ENCODE data around the gene NTSR1. TPM values are rescaled to one million over a fixed set of nuclear protein-coding genes. Genes with fewer than 3 reads are reported as not detected.

NTSR1 gene
- total RNA-seq, 1 experiment from 2014 or later, result 4.5 TPM

GRCh38 chr20:62660768-62661167, 47.9 kb upstream of the NTSR1 start:
- peaks cover 34% of the 10 kb centered on the region for H3K36me3 Mint-ChIP-seq (ENCODE audit: insufficient read depth, unreplicated experiment)
- H3K4me1 Mint-ChIP-seq (ENCODE audit: insufficient read depth, unreplicated experiment), result peaks cover 7% of the 10 kb centered on the region
- TF ChIP-seq CTCF (IDR thresholded peaks at IDR 0.05; ENCODE audit: unreplicated experiment), result no peak
- H3K27ac Mint-ChIP-seq (ENCODE audit: low read depth, unreplicated experiment), result no peak overlapping the region
- H3K27me3 Mint-ChIP-seq (ENCODE audit: insufficient read depth, unreplicated experiment), result no peaks in the 10 kb centered on the region
- CTCF ChIA-PET, result interaction anchor here (1.3 kb wide), 1 partner anchor 44 kb away, joined by 4 read pairs; no protein-coding TSS in a partner anchor
- no peak for DNase-seq (ENCODE audit: unreplicated experiment)
- H3K4me3 Mint-ChIP-seq (ENCODE audit: unreplicated experiment), result no peak overlapping the region
- POLR2A ChIA-PET, result no interaction called here
- intact Hi-C loops (cut with micrococcal nuclease), result no loop called here
- no TSS peak for BruUV-seq (replicated peaks)
- H3K9me3 Mint-ChIP-seq (ENCODE audit: unreplicated experiment), result no peaks in the 10 kb centered on the region

GRCh38 chr20:62661647-62662046, 47.0 kb upstream of the NTSR1 start:
- H3K4me3 Mint-ChIP-seq (ENCODE audit: unreplicated experiment), result no peak overlapping the region
- H3K27me3 Mint-ChIP-seq (ENCODE audit: insufficient read depth, unreplicated experiment), result no peaks in the 10 kb centered on the region
- no TSS peak for BruUV-seq (replicated peaks)
- peak overlapping the region; percentile 51 for H3K27ac Mint-ChIP-seq (ENCODE audit: low read depth, unreplicated experiment)
- ChIA-PET CTCF (interaction anchor here (1.1 to 1.3 kb wide), 2 partner anchors 45 to 130 kb away, joined by 3 to 4 read pairs; no protein-coding TSS in a partner anchor), POLR2A (interaction anchor here (0.7 to 1.2 kb wide), 2 partner anchors 18 to 38 kb away, joined by 3 to 4 read pairs; no protein-coding TSS in a partner anchor)
- DNase-seq (ENCODE audit: unreplicated experiment), result no peak
- no peaks in the 10 kb centered on the region for H3K9me3 Mint-ChIP-seq (ENCODE audit: unreplicated experiment)
- intact Hi-C loops (cut with micrococcal nuclease), result no loop called here
- peaks cover 7% of the 10 kb centered on the region for H3K4me1 Mint-ChIP-seq (ENCODE audit: insufficient read depth, unreplicated experiment)
- no peak for TF ChIP-seq CTCF (IDR thresholded peaks at IDR 0.05; ENCODE audit: unreplicated experiment)
- H3K36me3 Mint-ChIP-seq (ENCODE audit: insufficient read depth, unreplicated experiment), result peaks cover 34% of the 10 kb centered on the region

GRCh38 chr20:62662422-62662821, 46.2 kb upstream of the NTSR1 start:
- POLR2A ChIA-PET, result interaction anchor here (0.6 to 1.2 kb wide), 3 partner anchors 9 to 39 kb away, joined by 3 to 4 read pairs (median 3); no protein-coding TSS in a partner anchor
- no peak for TF ChIP-seq CTCF (IDR thresholded peaks at IDR 0.05; ENCODE audit: unreplicated experiment)
- Mint-ChIP-seq H3K9me3 (ENCODE audit: unreplicated experiment) (no peaks in the 10 kb centered on the region), H3K27ac (ENCODE audit: low read depth, unreplicated experiment) (peak overlapping the region; percentile 51), H3K4me3 (ENCODE audit: unreplicated experiment) (no peak overlapping the region), H3K36me3 (ENCODE audit: insufficient read depth, unreplicated experiment) (peaks cover 35% of the 10 kb centered on the region), H3K27me3 (ENCODE audit: insufficient read depth, unreplicated experiment) (no peaks in the 10 kb centered on the region), H3K4me1 (ENCODE audit: insufficient read depth, unreplicated experiment) (peaks cover 14% of the 10 kb centered on the region)
- BruUV-seq (replicated peaks), result no TSS peak
- CTCF ChIA-PET, result interaction anchor here (0.6 to 1.1 kb wide), 2 partner anchors 126 to 129 kb away, joined by 3 read pairs; no protein-coding TSS in a partner anchor
- DNase-seq (ENCODE audit: unreplicated experiment), result no peak
- intact Hi-C loops (cut with micrococcal nuclease), result no loop called here

- ChIA-PET POLR2A (interaction anchor here (0.6 to 1.2 kb wide), 2 partner anchors 13 to 73 kb away, joined by 3 read pairs; no protein-coding TSS in a partner anchor), CTCF (interaction anchor here (0.5 to 3.1 kb wide), 6 partner anchors 21 to 155 kb away, joined by 3 to 12 read pairs (median 4); partner anchors contain the start of gene SLCO4A1)
- no peak for TF ChIP-seq CTCF (IDR thresholded peaks at IDR 0.05; ENCODE audit: unreplicated experiment)
- no peak for DNase-seq (ENCODE audit: unreplicated experiment)
- intact Hi-C loops (cut with micrococcal nuclease), result no loop called here
- Mint-ChIP-seq H3K27ac (ENCODE audit: low read depth, unreplicated experiment) (no peak overlapping the region), H3K4me1 (ENCODE audit: insufficient read depth, unreplicated experiment) (peaks cover 14% of the 10 kb centered on the region), H3K36me3 (ENCODE audit: insufficient read depth, unreplicated experiment) (peaks cover 30% of the 10 kb centered on the region), H3K27me3 (ENCODE audit: insufficient read depth, unreplicated experiment) (no peaks in the 10 kb centered on the region), H3K4me3 (ENCODE audit: unreplicated experiment) (no peak overlapping the region), H3K9me3 (ENCODE audit: unreplicated experiment) (no peaks in the 10 kb centered on the region)
- no TSS peak for BruUV-seq (replicated peaks)
Measured at GRCh38 chr20:62663145-62664018, 45.3 kb upstream of the NTSR1 start.

All from MCF 10A (cell line).